HG03135 (cell line): ENCODE results near the gene PHLDA1.
A peak's percentile ranks its signal among the peaks of the same experiment; 100 is the strongest.

Experiments
- ATAC-seq: cut with Tn5 transposase; IDR thresholded peaks from one replicate; pipeline ENCODE4 v1.9.1; 2021; ENCODE audit warnings: mild to moderate bottlenecking, moderate library complexity; ENCODE audit not compliant: unreplicated experiment

Gene PHLDA1

DNA sequence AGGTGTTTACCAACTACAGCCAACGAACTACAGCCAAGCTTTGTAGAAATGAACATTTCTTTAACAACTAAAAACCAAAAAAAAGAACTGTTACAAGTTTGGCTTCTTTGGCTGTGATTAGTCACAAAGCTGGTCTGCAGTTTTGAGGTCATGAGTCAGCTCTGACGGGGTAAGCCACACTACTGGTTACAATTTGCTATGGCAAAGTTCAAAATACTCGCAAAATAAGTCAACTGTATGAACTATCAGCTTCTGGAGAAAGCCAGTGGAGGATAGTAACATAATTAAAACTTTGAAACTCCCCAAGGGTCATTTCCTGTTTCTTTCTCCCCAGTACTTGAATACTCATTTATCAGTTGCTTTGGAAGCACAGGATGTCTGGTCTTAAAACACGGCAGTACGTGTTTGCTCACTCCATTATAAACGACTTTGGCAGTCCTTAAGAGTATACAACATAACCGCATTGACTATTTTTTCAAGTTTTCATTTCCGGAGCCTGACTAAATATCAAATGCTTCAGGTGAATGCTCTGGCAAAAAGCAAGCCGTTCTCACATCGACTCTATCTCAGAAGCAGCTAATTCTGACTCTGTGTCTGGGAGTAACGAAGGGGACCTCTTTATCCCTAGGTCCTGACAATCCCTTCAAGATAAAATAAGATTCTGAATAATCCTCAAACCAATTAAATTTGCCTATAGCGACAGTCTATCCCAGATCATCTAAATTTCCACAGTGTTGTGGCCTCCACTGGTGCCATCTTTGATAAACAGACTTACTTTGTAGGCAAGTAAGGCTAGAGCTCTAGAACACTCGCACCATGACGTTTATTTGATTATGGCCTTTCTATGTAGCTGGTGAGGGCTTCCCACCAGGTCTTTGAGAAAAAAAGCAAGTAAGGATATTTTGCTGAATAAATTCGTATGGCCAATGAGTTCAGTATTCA, 10.6 kb downstream of the PHLDA1 start:
- peak; percentile 56 for ATAC-seq

DNA sequence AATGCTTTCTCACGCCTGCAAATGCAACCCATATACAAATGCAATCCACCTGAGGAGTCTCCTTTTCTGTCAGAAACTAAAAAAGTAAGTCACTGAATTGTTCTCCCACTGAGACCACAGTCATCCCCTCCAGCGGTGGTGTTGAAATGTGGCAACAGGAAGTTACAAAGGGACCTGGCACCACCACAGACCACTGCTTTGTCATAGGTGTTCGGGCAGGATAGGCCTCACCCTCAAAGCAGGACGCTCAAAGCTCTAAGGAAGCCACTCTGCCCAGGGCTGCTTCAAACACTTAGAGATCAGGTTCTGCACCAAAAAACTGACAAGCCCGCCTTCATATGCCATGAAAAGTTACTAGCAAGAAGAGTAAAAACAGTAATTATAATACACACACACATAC, 11.3 kb downstream of the PHLDA1 start:
- ATAC-seq = peak; percentile 56

DNA sequence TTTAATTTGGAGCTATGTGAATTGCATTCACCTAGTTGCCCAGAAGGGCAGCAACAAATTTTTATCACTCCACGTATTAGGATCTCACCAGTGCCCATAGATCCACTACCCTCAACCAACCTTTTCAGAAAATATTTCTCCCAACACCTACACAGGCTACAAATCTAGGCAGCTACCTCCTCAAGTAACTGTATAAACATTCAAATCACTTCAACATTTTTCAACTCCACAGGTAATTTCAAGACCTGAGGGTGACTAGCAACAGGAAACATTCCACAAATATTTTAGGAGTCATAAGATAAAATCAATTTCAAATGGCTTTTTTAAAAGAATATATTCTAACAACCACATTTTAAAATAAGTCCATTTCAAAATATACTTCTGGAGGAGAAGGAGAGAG, 12.9 kb downstream of the PHLDA1 start:
- ATAC-seq = no peak

DNA sequence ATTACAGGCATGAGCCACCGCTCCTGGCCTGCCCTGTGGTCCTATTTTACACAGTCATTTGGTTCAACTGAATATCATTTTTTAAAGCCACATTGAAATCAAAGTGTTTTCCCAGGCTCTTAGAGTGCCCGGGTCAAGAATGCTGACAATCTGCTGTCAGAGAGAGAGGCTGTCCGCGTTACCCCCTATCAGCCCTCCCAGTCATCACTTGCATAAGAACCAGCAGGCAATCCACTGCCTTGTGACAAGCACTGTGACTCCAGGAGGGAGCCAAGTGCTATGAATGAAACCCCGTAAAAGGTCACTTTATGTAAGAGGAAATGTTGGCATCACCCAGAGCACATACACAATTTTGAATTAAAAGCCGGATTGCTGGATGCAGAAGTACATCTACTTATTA, 13.5 kb downstream of the PHLDA1 start:
- no peak for ATAC-seq

DNA sequence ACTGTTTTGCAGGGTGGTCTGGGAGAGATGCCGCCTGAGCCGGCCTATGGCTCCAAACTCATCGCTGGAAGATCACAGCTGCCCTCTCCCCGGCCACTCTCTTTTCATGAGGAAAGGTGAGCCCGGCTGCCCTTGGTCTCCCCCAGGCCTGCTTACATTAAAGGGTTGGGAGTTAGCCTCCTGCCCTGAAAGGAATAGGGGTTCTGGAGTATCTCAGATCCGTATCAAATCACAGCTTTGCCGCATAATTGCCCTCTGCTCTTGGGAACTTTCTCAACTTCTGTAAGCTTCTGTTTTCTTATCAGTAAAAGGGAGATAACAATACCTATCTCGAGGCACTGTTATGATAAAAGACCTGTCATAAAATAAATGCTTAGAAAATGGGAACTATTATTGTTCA, 17.6 kb downstream of the PHLDA1 start:
- no peak for ATAC-seq

DNA sequence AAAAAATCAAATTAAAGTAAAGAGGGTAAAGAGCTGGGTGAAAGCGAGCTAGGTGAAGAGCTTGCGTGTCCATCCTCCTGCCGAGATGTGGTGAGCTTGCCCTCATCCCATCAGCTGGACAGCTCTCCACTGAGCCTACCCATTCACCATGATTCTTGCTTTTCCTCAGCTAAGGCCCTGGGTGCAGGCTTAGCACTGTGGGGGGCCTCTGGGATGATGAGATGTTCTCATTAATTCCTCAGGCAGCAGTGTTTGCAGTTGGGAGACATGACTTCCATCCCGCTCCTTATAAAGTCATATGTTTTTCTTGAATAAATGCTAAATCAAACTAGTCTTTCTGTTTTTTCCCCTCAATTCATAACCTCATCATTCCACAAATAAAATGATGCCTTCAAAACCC, 18.0 kb downstream of the PHLDA1 start:
- ATAC-seq = no peak

DNA sequence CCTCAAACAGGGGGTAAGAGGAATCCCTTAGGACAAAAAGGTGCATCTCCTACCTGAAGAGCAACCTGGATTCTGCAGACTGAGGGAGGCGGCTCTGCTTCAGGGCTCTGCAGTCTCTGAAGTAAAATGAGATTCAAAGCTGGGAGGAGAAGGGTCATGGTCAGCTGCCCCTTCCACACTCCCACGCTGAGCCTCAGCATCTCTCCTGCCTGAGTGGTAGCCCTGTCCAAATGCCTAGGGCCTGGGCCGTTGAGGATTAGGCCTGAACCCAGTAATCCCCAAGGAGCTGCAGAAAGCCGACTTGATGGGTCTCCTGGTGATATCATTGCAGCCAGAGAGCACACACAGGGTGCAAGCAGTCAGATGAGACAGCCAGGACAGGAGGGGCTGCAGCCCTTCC, 18.9 kb downstream of the PHLDA1 start:
- ATAC-seq = no peak

DNA sequence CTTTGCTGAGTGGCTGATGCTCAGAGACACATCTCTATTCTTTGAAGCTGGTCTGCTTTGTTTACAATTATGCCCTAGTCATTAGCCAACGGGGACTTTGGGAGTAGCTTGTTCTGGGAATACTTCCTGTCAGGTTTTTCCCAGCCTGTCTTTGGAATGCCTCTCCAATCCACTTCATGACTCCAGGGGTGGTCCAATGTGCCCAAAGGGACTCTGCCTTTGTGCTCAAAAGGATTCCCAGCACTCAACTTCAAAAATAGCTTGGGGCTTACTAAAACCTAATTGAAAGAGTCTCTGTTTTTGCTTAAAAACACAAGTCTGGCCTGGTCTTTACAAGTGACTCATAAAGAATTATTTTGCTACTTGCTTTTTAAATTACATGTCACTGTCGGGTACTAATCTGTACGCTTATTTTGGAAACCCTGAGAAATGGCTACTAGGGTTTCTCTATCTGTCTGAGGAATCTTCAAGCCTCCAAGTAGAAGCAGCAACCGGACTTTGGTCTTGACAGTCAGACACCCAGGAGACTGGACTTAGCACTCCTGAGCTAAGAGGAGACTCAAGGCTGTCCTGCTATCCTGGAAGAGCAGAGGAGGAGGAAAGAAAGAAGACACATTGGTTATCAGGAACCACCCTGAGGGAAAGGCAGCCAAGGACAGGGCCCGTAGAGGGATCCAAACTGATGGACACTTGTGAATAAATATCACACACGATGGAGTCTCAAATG, 20.7 kb downstream of the PHLDA1 start:
- no peak for ATAC-seq

DNA sequence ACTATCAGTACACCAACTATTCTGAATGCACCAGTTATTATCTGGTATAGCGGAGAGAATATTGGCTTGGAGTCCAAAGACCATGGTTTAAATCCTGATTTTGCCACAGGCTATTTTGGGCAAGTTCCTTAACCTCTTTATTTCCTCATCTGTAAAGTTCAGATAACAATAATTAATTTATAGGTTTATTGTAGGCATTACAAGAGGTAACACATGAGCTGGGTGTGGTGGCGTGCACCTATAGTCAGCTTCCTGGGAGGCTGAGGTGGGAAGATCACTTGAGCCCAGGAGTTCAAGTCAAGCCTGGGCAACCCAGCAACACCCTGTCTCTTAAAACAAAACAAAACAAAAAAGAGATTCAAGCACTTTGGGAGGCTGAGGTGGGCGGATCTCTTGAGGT, 23.1 kb downstream of the PHLDA1 start:
- ATAC-seq = no peak

DNA sequence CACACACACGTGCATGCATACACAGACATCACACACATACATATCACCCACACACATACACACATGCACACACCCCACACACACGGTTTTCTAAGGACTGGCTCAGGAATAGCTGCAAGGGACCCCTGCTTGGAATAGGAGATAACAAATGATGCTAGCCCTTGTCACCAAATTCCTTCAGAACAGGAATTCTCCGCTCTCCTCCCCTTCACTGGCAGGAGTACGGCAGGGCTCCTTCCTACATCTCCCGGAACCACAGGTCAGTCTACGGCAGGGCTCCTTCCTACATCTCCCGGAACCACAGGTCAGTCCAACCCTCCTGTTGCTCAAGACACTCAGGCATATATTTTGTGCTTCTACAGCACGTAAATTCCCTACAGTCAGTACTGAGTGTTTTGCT, 23.9 kb downstream of the PHLDA1 start:
- ATAC-seq = no peak

DNA sequence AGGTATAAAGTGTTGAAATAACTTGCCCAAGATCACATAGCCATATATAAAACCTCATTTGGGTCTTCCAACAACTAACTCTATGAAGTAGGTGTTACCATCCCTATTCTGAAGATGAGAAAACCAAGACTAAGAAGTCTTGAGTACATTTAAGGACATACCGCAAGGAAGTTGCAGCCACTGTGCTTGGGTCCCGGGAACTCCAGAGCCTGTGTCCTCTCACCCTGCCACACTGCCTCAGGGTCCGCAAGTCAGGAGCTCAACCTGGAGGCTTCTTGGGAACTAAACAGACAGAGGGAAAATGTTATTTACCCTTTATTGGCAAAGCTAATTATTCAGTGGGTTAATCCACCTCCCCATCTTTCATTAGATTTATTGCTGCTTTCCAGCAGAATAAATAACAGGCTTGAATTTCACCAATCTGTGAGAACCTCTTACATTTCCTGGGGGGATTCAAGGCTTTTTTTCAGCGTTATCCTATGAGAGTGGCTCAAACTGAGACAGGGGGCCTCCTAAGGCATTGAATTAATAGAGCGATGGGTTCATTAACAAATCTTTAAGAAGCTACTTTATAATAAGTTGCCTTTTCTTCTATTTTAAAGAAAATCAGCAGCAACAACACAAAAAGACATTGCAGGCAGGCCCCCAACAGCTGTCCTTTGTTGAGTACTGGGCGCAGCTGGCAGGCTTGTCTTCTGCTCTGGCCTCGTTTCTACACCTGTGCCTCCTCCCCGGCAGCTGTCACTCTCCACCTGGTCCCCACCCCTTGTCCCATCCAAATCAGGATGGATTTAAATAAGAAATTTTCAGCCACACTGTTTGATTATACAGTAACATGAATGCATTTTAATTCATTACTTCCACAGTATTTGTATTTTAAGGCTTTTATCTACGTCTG, 25.3 kb downstream of the PHLDA1 start:
- ATAC-seq = no peak

DNA sequence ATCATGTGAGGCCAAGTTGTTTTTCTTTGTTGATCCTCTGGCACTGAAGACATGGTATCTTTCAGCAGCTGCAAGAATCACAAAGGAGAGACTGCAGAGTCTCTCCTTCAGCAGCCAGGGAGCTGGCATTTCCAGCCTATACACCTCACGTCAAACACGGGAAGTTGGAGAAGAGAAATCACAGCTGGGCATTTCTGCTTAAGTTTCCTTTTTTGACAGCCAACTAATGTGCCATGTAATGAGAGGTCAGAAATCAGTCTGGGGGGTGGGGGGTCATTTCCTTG, 28.3 kb downstream of the PHLDA1 start:
- ATAC-seq = no peak

DNA sequence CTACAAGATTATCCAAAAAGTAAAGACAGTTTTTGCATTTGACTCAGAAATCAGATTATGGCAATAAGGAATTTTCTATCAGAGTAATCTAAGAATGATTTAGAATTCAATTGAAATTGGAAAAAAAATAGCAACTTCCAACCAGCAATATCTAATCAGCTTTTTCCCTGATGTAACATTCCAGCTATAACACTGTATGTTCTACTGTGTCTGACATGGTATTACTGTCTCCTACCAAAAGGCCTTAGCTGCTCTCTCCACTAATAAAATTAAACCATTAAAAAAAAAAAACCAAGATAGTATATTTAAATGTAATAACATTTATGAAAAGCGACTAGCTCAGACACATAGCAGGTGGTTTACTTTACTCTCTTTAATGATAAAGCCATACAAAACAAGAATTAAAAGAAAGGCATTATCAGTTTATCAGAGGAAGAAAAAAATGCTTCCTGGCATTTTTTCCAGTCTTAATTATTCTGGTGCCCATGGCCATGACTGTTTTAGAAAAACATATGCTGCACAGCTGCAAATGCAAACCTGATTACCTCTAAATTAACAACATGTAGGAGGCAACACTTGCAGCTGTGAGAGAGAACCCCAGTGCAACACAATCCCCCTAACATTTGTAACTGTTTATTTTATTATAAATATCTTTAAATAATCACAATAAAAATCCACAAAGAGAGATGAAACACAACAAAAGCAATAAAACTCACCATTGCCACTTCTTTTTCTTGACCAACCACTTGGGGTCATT, 28.8 kb downstream of the PHLDA1 start:
- ATAC-seq = no peak

DNA sequence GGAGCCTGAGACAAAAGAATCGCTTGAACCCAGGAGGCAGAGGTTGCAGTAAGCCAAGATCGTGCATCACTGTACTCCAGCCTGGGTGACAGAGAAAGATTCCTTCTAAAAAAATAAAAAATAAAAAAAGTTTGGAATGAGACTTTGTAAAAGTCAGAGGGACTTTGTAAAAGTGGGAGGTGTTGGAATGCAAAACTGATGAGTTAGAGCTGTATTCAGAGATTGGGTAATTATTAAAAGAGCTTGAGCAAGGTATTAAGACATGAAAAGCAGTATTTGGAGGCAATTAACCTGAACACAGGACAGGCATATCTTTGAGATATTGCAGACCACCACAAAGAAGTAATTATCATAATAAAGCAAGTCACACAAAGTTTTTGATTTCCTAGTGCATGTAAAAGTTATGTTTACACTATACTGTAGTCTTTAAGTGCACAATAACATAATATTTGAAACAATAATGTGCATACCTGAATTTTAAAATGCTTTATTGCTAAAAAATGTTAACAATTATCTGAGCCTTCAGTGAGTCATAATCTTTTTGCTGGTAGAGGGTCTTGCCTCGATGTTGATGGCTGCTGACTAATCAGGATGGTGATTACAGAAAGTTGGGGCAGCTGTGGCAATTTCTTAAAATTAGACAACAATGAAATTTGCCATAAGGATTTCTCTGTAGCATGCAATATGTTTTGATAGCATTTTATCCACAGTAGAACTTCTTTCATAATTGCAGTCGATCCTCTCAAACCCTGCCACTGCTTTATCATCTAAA, 33.1 kb downstream of the PHLDA1 start:
- no peak for ATAC-seq

DNA sequence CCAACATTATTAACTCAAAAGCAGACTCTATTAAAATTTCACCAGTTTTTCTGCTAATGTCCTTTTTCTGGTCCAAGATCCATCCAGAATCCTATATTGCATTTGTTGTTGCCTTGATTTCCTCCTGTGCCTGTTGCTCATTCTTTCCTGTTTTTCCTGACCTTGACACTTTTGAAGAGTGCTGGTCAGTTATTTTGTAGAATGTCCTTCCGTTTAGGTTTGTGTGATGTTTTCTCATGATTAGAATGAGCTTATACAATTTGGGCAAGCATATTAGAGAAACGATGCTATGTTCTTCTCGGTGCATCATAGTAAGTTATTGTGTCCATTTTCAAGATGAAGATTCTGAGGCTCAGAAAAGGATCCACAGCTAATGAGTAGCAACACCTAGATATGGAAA, 33.9 kb downstream of the PHLDA1 start:
- no peak for ATAC-seq

DNA sequence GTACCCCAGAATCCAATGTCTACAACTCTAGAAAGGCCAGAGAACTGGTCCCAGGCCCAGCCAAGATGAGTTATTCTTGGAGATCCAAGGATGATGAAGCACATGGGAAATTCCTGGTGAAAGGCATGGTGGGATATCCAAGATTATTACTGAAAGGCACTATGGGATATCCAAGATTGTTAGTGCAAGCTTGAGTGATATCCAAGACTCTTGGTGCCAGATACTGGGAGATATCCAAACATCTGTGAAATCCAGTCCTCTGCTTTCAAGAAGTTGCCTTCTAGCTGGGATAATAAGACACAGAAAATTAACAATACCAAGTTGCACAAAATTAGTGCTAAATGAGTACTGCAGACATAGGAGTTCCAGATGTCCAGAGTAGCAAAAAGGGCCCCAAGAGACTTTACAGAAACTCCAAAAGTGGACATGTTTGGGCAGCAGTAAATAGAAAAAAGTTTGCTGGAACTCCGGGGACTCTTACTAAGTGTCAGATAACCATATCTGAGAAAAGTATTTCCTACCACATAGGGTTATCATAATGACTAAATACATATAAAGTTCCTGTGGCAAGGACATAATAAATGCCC, 34.6 kb downstream of the PHLDA1 start:
- ATAC-seq = no peak

DNA sequence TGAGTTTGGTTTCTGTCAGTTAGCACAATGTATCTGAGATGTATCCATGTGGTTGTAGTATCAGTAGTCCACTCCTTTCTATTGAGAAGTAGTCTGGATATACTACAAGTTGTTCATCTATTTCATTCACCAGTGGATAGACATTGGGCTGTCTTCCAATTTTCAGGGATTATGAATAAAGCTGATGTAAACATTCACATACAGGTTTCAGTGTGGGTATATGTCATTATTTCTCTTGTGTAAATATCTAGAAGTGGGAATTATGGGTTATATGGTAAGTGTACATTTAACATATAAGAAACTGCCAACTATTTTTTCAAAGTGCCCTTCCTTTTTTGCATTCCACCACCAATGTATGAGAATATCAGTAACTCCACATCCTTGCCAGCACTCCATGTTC, 35.9 kb downstream of the PHLDA1 start:
- no peak for ATAC-seq

DNA sequence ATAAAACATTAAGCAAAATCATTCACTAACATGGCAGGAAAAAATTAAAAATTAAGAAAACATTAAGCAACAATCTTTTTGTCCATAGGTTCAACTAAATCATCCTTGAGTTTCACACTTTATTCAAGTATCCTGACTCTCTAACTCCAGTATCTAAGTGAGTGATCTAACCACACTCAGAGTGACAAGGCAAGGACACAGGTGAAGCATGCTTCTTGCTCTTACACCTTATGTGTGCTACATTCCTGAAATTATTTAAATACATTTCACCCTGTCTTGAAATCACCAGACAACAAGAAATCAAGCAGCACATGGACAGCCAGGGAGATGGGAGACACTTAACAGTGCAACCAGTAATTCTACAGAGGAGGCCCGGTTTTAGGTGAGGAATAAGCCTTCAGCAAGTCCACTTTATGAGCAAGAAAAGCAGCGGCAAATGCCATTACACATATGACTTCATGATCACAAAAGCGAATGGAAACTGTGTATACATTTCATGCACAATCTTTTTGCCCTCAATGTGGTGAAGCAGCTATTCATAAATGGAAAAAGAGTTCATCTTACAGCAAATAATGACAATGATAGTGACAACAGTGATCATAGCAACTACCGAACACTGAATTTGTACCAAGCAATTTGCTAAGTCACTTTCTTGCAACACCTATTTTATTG, 37.4 kb downstream of the PHLDA1 start:
- no peak for ATAC-seq

DNA sequence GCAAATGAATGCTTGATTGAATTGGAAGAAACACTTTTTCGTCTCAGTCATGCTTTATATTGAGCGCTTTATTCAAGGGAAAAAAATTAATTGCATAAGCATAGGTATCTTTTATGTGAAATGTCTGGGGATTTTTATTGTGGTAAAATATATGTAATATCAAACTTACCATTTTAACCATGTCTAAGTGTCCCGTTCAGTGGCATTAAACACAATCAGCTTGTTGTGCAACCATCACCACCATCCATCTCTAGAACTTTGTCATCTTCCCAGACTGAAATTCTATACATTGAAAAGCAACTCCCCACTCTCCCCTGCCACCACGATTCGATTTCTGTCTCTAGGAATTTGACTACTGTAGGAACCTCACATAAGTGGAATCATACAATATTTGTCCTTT, 39.8 kb downstream of the PHLDA1 start:
- ATAC-seq = no peak
